HL-60 (cell line): ENCODE results near the gene MCM7.
A peak's percentile ranks its signal among the peaks of the same experiment; 100 is the strongest.

Source experiments
- DNase-seq, 2 experiments: peaks; one replicate each; pipeline ENCODE4 v3.0.0-alpha.2; 2010 to 2020; ENCODE audit warnings: low read depth in 1 of 2, low spot score in 1 of 2
- H3K27ac ChIP-seq: fragments of 250-450 bp; sonication (Bioruptor Pico); replicated peaks from 2 replicates; pipeline ENCODE4 v1.5.1; 2020; ENCODE audit warnings: mild to moderate bottlenecking, moderate library complexity
- H3K27me3 ChIP-seq: fragments of 250-450 bp; sonication (Bioruptor Pico); 2 replicates; pipeline ENCODE4 v1.5.1; 2021; ENCODE audit warnings: mild to moderate bottlenecking, moderate library complexity; ENCODE audit not compliant: insufficient read depth, poor library complexity, severe bottlenecking
- H3K4me3 ChIP-seq: replicated peaks from 2 replicates; pipeline ENCODE4 v1.5.1; 2011; ENCODE audit warnings: mild to moderate bottlenecking, control low read depth, low read length; ENCODE audit not compliant: insufficient read depth
- GABPA ChIP-seq: IDR thresholded peaks from 2 replicates; pipeline ENCODE4 v1.6.1; 2012; ENCODE audit warnings: low read depth
- POLR2AphosphoS5 ChIP-seq: IDR thresholded peaks from 2 replicates; pipeline ENCODE4 v1.6.1; 2012; ENCODE audit warnings: low read depth
- REST ChIP-seq: IDR thresholded peaks from 2 replicates; pipeline ENCODE4 v1.6.1; 2012; ENCODE audit warnings: low read depth; ENCODE audit not compliant: insufficient replicate concordance
- SPI1 ChIP-seq: IDR thresholded peaks from 2 replicates; pipeline ENCODE4 v1.6.1; 2012; ENCODE audit warnings: low read depth, mild to moderate bottlenecking, borderline replicate concordance
- TF ChIP-seq, protein P1 (sequence below): IDR thresholded peaks from one replicate; pipeline ENCODE4 v1.5.1; 2011; ENCODE audit warnings: low read length, control low read depth, inconsistent platforms; ENCODE audit not compliant: insufficient read depth

MCM7 gene

DNA sequence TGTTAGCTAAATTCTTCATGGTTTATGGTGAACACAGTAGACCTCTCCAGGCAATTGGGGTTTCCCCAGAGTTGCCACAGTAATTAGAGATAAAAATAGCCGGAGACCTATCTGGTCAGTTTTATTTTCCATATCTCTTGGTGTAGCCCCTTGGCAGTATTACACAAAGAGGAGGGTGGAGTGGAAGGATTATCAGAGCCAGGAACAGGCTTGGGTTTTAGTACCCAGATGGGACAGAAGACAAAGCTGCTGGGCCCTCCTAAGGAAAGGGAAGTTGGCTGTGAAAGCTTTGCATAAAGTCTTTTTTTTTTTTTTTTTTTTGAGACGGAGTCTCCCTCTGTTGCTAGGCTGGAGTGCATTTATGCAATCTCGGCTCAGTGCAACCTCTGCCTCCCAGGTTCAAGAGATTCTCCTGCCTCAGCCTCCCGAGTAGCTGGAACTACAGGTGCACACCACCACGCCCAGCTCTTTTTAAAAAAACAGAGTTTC, 41.9 kb downstream of the MCM7 start:
- TF ChIP-seq, protein P1, sequence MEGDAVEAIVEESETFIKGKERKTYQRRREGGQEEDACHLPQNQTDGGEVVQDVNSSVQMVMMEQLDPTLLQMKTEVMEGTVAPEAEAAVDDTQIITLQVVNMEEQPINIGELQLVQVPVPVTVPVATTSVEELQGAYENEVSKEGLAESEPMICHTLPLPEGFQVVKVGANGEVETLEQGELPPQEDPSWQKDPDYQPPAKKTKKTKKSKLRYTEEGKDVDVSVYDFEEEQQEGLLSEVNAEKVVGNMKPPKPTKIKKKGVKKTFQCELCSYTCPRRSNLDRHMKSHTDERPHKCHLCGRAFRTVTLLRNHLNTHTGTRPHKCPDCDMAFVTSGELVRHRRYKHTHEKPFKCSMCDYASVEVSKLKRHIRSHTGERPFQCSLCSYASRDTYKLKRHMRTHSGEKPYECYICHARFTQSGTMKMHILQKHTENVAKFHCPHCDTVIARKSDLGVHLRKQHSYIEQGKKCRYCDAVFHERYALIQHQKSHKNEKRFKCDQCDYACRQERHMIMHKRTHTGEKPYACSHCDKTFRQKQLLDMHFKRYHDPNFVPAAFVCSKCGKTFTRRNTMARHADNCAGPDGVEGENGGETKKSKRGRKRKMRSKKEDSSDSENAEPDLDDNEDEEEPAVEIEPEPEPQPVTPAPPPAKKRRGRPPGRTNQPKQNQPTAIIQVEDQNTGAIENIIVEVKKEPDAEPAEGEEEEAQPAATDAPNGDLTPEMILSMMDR = no peak
- TF ChIP-seq REST (no peak), GABPA (no peak), SPI1 (no peak), POLR2AphosphoS5 (no peak)
- H3K4me3 ChIP-seq = no peak overlapping the region
- DNase-seq = no peak
- no peaks in the 10 kb centered on the region for H3K27me3 ChIP-seq
- no peak overlapping the region for H3K27ac ChIP-seq

- Histone ChIP-seq H3K27ac (no peak overlapping the region), H3K4me3 (no peak overlapping the region), H3K27me3 (no peaks in the 10 kb centered on the region)
- DNase-seq = no peak
- TF ChIP-seq REST (no peak), SPI1 (no peak), POLR2AphosphoS5 (no peak), GABPA (no peak)
- TF ChIP-seq, protein P1 = no peak
These were observed 44.2 kb downstream of the MCM7 start for GRCh38 chr7:100057006-100057405.

DNA sequence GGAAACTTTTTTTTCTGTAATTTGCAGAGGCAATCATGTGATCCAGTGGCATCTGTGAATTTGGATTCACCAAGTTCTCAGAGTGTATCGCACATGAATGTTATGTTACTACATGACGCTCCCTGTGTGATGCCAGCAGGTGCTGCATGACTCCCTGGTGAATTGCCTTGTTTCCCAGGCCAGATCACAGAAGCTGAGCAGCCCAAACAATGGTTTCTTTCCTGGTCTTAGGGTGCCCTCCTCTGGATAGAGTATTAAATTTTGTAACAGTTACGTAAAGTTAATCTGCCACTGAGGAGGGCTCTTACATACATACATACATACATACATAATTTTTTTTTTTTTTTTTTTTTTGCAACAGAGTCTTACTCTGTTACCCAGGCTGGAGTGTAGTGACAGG, 48.0 kb downstream of the MCM7 start:
- no peaks in the 10 kb centered on the region for H3K27me3 ChIP-seq
- no peak overlapping the region for H3K27ac ChIP-seq
- no peak overlapping the region for H3K4me3 ChIP-seq
- TF ChIP-seq REST (no peak), SPI1 (no peak), GABPA (no peak), POLR2AphosphoS5 (no peak)
- TF ChIP-seq, protein P1 = no peak
- DNase-seq = peak; percentile 62 to 69
